Fibroblast of the aortic adventitia (primary cell): Measurements from ENCODE around the gene UHMK1. TPM values are rescaled to one million over a fixed set of nuclear protein-coding genes. Genes with fewer than 3 reads are reported as not detected.
A peak's percentile ranks its signal among the peaks of the same experiment; 100 is the strongest.
"Not testable (repeated sequence)": the region's sequence is repeated elsewhere in the genome, so short reads cannot be mapped to it uniquely, and the experiment has no call there.

Experiments
- DNase-seq: peaks from one replicate; pipeline ENCODE4 v3.0.0-alpha.2; 2010; ENCODE audit warnings: low read depth
- H3K4me3 ChIP-seq: 2 replicates; pipeline ENCODE4 v1.5.1; 2011; ENCODE audit warnings: low read depth, mild to moderate bottlenecking, control low read depth, low read length, moderate library complexity
- CTCF ChIP-seq: IDR thresholded peaks from 2 replicates; pipeline ENCODE4 v1.5.1; 2011; ENCODE audit warnings: mild to moderate bottlenecking, low read length, control low read depth, inconsistent platforms; ENCODE audit not compliant: insufficient read depth
- total RNA-seq: library from RNA; depleted of rRNA; stranded (reverse); fragments of >200 nt; gene quantifications from 2 replicates; pipeline ENCODE4 v1.2.3, GENCODE V29; 2012; ENCODE audit warnings: low replicate concordance

The UHMK1 gene
- 46.7 and 74.3 TPM in 2 replicates for total RNA-seq

GRCh38 chr1:162497723-162498495 is at the start of gene UHMK1:
Gene UHMK1 (plus strand): TSS chr1:162497818. CDS start chr1:162498001, 183 bp downstream.
- TF ChIP-seq CTCF, result no peak
- peak within 1 kb of the TSS; percentile 97 for H3K4me3 ChIP-seq
- DNase-seq, result peak; percentile 90

- DNase-seq, H3K4me3 ChIP-seq: not testable (repeated sequence)
Observed at GRCh38 chr1:162454361-162454760, 43.3 kb upstream of the UHMK1 start.

- TF ChIP-seq CTCF, result no peak
- no peak for DNase-seq
- no peak overlapping the region for H3K4me3 ChIP-seq
Observed at GRCh38 chr1:162456323-162456722, 41.3 kb upstream of the UHMK1 start.

- no peak for TF ChIP-seq CTCF
- H3K4me3 ChIP-seq, result no peak overlapping the region
- no peak for DNase-seq
Observed at GRCh38 chr1:162458236-162458635, 39.4 kb upstream of the UHMK1 start.

- not testable (repeated sequence) for DNase-seq, H3K4me3 ChIP-seq
Observed at GRCh38 chr1:162462425-162462824, 35.2 kb upstream of the UHMK1 start.

- no peak overlapping the region for H3K4me3 ChIP-seq
- TF ChIP-seq CTCF, result no peak
- DNase-seq, result peak; percentile 43
Observed at GRCh38 chr1:162463021-162463420, 34.6 kb upstream of the UHMK1 start.

- no peak for TF ChIP-seq CTCF
- no peak for DNase-seq
- H3K4me3 ChIP-seq, result no peak overlapping the region
Observed at GRCh38 chr1:162466797-162467196, 30.8 kb upstream of the UHMK1 start.

GRCh38 chr1:162470216-162470615 is 27.4 kb upstream of the UHMK1 start:
- TF ChIP-seq CTCF, result no peak
- no peak overlapping the region for H3K4me3 ChIP-seq
- DNase-seq, result peak; percentile 11
